GM12878 (cell line): ENCODE results near the gene DISP2. TPM values are rescaled to one million over a fixed set of nuclear protein-coding genes. Genes with fewer than 3 reads are reported as not detected.

ENCODE experiments used
- ATAC-seq: fragments of 200-7000 bp; cut with Tn5 transposase; 3 replicates; pipeline ENCODE4 v1.9.1; 2020; ENCODE audit warnings: mild to moderate bottlenecking, moderate library complexity
- BruUV-seq: library from RNA; stranded (reverse); fragments of 400-500 nt; replicated peaks from 2 replicates; lab custom pipeline; 2021; lab: Mats Ljungman, UMichigan
- CTCF ChIA-PET: fragments of 300-600 bp; sonication (Branson Sonifier 250); formaldehyde crosslinking; extraction: SDS; loops from one replicate; lab custom pipeline; 2021; ENCODE audit warnings: inconsistent platforms; lab: Yijun Ruan, JAX
- POLR2A ChIA-PET: fragments of 350-600 bp; formaldehyde crosslinking; extraction: SDS; loops from one replicate; lab custom pipeline; 2021; ENCODE audit warnings: inconsistent platforms; lab: Charles Lee
- RAD21 ChIA-PET: fragments of 300-600 bp; sonication (Branson Sonifier 250); formaldehyde crosslinking; loops from one replicate; lab custom pipeline; 2023; ENCODE audit warnings: antibody characterized with exemption; ENCODE audit not compliant: unreplicated experiment; lab: Charles Lee
- SMC1A ChIA-PET: fragments of 300-600 bp; sonication (Branson Sonifier 250); formaldehyde crosslinking; loops from one replicate; lab custom pipeline; 2023; ENCODE audit not compliant: unreplicated experiment, uncharacterized antibody; lab: Charles Lee
- DNase-seq: peaks from one replicate; pipeline ENCODE4 v3.0.0-alpha.2; 2011; ENCODE audit warnings: low read depth, low spot score
- FAIRE-seq: peaks from 3 replicates; lab custom pipeline; 2011; peaks lifted over from hg19 to GRCh38; lab: Jason Lieb, UNC
- H2AFZ ChIP-seq: 2 replicates; pipeline ENCODE4 v1.6.0; 2011; ENCODE audit warnings: low read depth, low read length, control low read depth; ENCODE audit not compliant: control insufficient read depth
- H3K27ac ChIP-seq: 2 replicates; pipeline ENCODE4 v1.5.1; 2011; ENCODE audit warnings: control low read depth; ENCODE audit not compliant: control insufficient read depth, insufficient read depth
- H3K27me3 ChIP-seq, 2 experiments: replicated peaks in 1 of 2; 2 replicates each; pipeline versions ENCODE4 v1.6.0 to v1.6.1; 2011; ENCODE audit warnings: low read length in 1 of 2; ENCODE audit not compliant: control insufficient read depth in 2 of 2, insufficient read depth in 2 of 2
- H3K36me3 ChIP-seq, 2 experiments: 2 replicates each; pipeline ENCODE4 v1.5.1; 2011; ENCODE audit warnings: low read length in 1 of 2; ENCODE audit not compliant: control insufficient read depth in 2 of 2, insufficient read depth in 2 of 2
- H3K4me1 ChIP-seq: 2 replicates; pipeline ENCODE4 v1.6.1; 2011; ENCODE audit warnings: mild to moderate bottlenecking, low read length, moderate library complexity, mixed read lengths; ENCODE audit not compliant: control insufficient read depth, insufficient read depth
- H3K4me2 ChIP-seq: 2 replicates; pipeline ENCODE4 v1.6.0; 2011; ENCODE audit warnings: control low read depth; ENCODE audit not compliant: control insufficient read depth, insufficient read depth
- H3K4me3 ChIP-seq: fragments of 200-600 bp; sonication (generic); 2 replicates; pipeline ENCODE4 v1.5.1; 2016
- H3K79me2 ChIP-seq: 2 replicates; pipeline ENCODE4 v1.6.0; 2011; ENCODE audit warnings: low read length; ENCODE audit not compliant: control insufficient read depth, insufficient read depth
- H3K9ac ChIP-seq: 2 replicates; pipeline ENCODE4 v1.8.0; 2011; ENCODE audit warnings: low read length, control low read depth, mixed read lengths; ENCODE audit not compliant: control insufficient read depth, insufficient read depth
- H3K9me3 ChIP-seq: replicated peaks from 3 replicates; pipeline ENCODE4 v1.5.1; 2011; ENCODE audit warnings: mild to moderate bottlenecking, low read length; ENCODE audit not compliant: control insufficient read depth, insufficient read depth
- H4K20me1 ChIP-seq: 2 replicates; pipeline ENCODE4 v1.6.0; 2011; ENCODE audit not compliant: control insufficient read depth, insufficient read depth
- BCL3 ChIP-seq: IDR thresholded peaks from 2 replicates; pipeline ENCODE4 v1.6.1; 2011; ENCODE audit warnings: borderline replicate concordance, low read depth, mild to moderate bottlenecking, moderate library complexity, low read length; ENCODE audit not compliant: insufficient read depth, poor library complexity, severe bottlenecking
- BMI1 ChIP-seq: fragments of 450-650 bp; IDR thresholded peaks from 2 replicates; pipeline ENCODE4 v1.6.1; 2016; ENCODE audit warnings: mild to moderate bottlenecking, moderate library complexity, borderline replicate concordance
- CBX3 ChIP-seq: fragments of 200-600 bp; sonication (generic); IDR thresholded peaks from 2 replicates; pipeline ENCODE4 v1.6.1; 2016; ENCODE audit warnings: low read depth, borderline replicate concordance
- POLR2A ChIP-seq: IDR thresholded peaks from 2 replicates; pipeline ENCODE4 v1.6.1; 2011; ENCODE audit warnings: low read depth, mild to moderate bottlenecking, low read length
- RCOR1 ChIP-seq: conservative IDR thresholded peaks from 2 replicates; pipeline ENCODE4 v1.6.1; 2012; ENCODE audit warnings: low read depth, low read length, improper control_type of control experiment
- RUNX3 ChIP-seq: IDR thresholded peaks from 2 replicates; pipeline ENCODE4 v1.6.1; 2012; ENCODE audit warnings: low read length, inconsistent platforms
- SMAD1 ChIP-seq: fragments of 450-650 bp; IDR thresholded peaks from 2 replicates; pipeline ENCODE4 v1.6.1; 2018; ENCODE audit warnings: mild to moderate bottlenecking, low read depth; ENCODE audit not compliant: partially characterized antibody
- SPI1 ChIP-seq: IDR thresholded peaks from 2 replicates; pipeline ENCODE4 v1.6.1; 2011; ENCODE audit warnings: low read depth, mild to moderate bottlenecking, low read length, moderate library complexity, borderline replicate concordance; ENCODE audit not compliant: insufficient read depth
- ZBTB4 ChIP-seq: fragments of 450-650 bp; formaldehyde crosslinking; IDR thresholded peaks from 2 replicates; pipeline ENCODE4 v1.4.0; 2022; ENCODE audit warnings: mild to moderate bottlenecking, moderate library complexity
- ZBTB40 ChIP-seq: fragments of 450-650 bp; IDR thresholded peaks from 2 replicates; pipeline ENCODE4 v1.6.1; 2016; ENCODE audit warnings: mild to moderate bottlenecking, moderate library complexity, borderline replicate concordance
- WGBS: methylation state at CpG from one replicate; pipeline ENCODE4 v1.1.6; 2016; ENCODE audit warnings: low lambda C conversion rate; ENCODE audit not compliant: insufficient replicate concordance, insufficient coverage; ENCODE audit errors: missing lambda C conversion rate; 5-methylcytosine and 5-hydroxymethylcytosine counted together
- in situ Hi-C: fragments of 300-500 bp; cut with MboI; formaldehyde crosslinking; loops from 9 replicates; pipeline ENCODE4 v1.14.3; 2018; ENCODE audit warnings: mixed read lengths
- intact Hi-C: fragments of 100-400 bp; cut with micrococcal nuclease; formaldehyde crosslinking; loops from one replicate; pipeline ENCODE4 v1.14.2; 2022; ENCODE audit not compliant: unreplicated experiment
- polyA plus RNA-seq, 11 experiments: library from polyadenylated mRNA; depleted of rRNA in 4 of 11; unstranded in 6 of 11; stranded (reverse) in 5 of 11; fragments of >200 nt; fragmentation: Nextera tagmentation in 4 of 11; fragmentation: Illumina TruSeq in 1 of 11; extraction: Ambion mirVana in 4 of 11; extraction: Trizol in 1 of 11; gene quantifications; 1 replicate in 1 of 11; 2 replicates in 10 of 11; pipeline versions ENCODE4 v1.2.1 to v1.2.3, GENCODE V29; 2011 to 2016; ENCODE audit warnings: inconsistent platforms in 2 of 11, missing spikeins in 2 of 11, low read depth in 1 of 11
- total RNA-seq, 4 experiments: library from RNA; depleted of rRNA in 3 of 4; stranded (reverse); fragments of >200 nt in 3 of 4; fragmentation: Illumina TruSeq in 1 of 4; extraction: Trizol in 1 of 4; gene quantifications; 2 replicates each; pipeline versions ENCODE4 v1.2.1 to v1.2.3, GENCODE V29; 2013 to 2021

DISP2 gene
- total and polyA plus RNA-seq, 10 of the 15 experiments (the other 5 are each of a cell fraction or from before 2014, with no cell fraction given) = under 0.01 to 0.20 (median 0.12) TPM; not detected in 7

- TF ChIP-seq ZBTB40 = no peak
- no peak for TF ChIP-seq SMAD1
- TF ChIP-seq POLR2A = no peak
- TF ChIP-seq, all 136 proteins: peak for 0
These were observed 9.3 kb downstream of the DISP2 start (continued) for GRCh38 chr15:40367371-40367685.

GRCh38 chr15:40367686-40368611, 9.9 kb downstream of the DISP2 start:
- FAIRE-seq (peak; percentile 68), ATAC-seq (peak; percentile 93), DNase-seq (peak; percentile 27)
- H3K4me3 ChIP-seq = peak overlapping the region; percentile 2; the same call in 1 of the 2 replicates
- no peaks in the 10 kb centered on the region for H4K20me1 ChIP-seq
- peak overlapping the region; percentile 69 for H2AFZ ChIP-seq
- H3K27me3 ChIP-seq = peaks cover 3 to 5% of the 10 kb centered on the region in 2 experiments
- in situ Hi-C loops = no loop called here
- H3K79me2 ChIP-seq = no peaks in the 10 kb centered on the region
- H3K27ac ChIP-seq = no peak overlapping the region
- H3K9ac ChIP-seq = no peak overlapping the region
- ChIA-PET POLR2A (no interaction called here), SMC1A (interaction anchor here (1.2 to 2.4 kb wide), 3 partner anchors 24 to 54 kb away, joined by 3 to 8 read pairs (median 4); no protein-coding TSS in a partner anchor), CTCF (interaction anchor here (0.6 to 7.5 kb wide), 11 partner anchors 15 to 55 kb away, joined by 3 to 58 read pairs (median 5); partner anchors contain the start of genes IVD and KNSTRN), RAD21 (interaction anchor here (1.4 kb wide), 1 partner anchor 10 kb away, joined by 3 read pairs; no protein-coding TSS in a partner anchor)
- 8% methylated on average over 78 of the region's 91 CpGs for WGBS
- H3K36me3 ChIP-seq = no peaks in the 10 kb centered on the region
- peaks cover 8% of the 10 kb centered on the region for H3K4me1 ChIP-seq
- no TSS peak for BruUV-seq
- intact Hi-C loops = loop anchor here (1.0 kb wide), 1 partner anchor 54 kb away; no protein-coding TSS in a partner anchor
- H3K4me2 ChIP-seq = peak overlapping the region; percentile 86
- H3K9me3 ChIP-seq = no peaks in the 10 kb centered on the region
- TF ChIP-seq BMI1 (no peak), BCL3 (no peak), CBX3 (no peak), ZBTB4 (CRISPR knock-in tag) (no peak), RUNX3 (no peak), SPI1 (0 out of 2 replicates have a peak, but pooled peaks have one; percentile 4), RCOR1 (no peak)
